Astrocyte (in vitro differentiated cells and primary cell): ENCODE measurements around the gene RPS6KA2.

Experiments
- EZH2 ChIP-seq: IDR thresholded peaks from 2 replicates; pipeline ENCODE4 v1.6.1; 2012; ENCODE audit warnings: mild to moderate bottlenecking, low read length, inconsistent platforms; ENCODE audit not compliant: insufficient read depth
- TF ChIP-seq, protein P1 (sequence below): IDR thresholded peaks from 2 replicates; pipeline ENCODE4 v1.5.1; 2011; ENCODE audit warnings: low read depth, mild to moderate bottlenecking, inconsistent platforms, low read length, moderate library complexity; ENCODE audit not compliant: insufficient read depth

DNA sequence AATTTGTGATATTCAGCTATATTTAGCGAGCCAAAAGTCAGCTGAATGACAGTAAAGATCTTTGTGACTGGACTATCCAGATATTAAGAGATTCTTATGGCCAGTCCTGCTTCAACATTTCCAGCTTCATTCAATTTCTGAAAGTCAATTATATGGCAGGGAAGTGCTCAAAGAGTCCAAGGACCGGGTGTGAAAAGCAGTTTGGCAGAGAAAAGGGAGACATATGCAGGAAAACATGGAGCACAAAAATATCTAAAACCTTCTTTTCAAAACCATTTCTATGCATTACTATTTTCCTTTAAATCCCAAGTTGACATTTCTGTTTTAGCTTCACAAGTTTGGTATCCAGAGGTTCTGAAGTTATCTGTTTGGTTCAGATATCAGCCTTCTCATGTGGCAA lies 249.3 kb downstream of the RPS6KA2 start:
- TF ChIP-seq, protein P1, sequence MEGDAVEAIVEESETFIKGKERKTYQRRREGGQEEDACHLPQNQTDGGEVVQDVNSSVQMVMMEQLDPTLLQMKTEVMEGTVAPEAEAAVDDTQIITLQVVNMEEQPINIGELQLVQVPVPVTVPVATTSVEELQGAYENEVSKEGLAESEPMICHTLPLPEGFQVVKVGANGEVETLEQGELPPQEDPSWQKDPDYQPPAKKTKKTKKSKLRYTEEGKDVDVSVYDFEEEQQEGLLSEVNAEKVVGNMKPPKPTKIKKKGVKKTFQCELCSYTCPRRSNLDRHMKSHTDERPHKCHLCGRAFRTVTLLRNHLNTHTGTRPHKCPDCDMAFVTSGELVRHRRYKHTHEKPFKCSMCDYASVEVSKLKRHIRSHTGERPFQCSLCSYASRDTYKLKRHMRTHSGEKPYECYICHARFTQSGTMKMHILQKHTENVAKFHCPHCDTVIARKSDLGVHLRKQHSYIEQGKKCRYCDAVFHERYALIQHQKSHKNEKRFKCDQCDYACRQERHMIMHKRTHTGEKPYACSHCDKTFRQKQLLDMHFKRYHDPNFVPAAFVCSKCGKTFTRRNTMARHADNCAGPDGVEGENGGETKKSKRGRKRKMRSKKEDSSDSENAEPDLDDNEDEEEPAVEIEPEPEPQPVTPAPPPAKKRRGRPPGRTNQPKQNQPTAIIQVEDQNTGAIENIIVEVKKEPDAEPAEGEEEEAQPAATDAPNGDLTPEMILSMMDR, result no peak
- TF ChIP-seq EZH2, result no peak
